ENCODE measurements around the gene TAF5L.
"Not testable (repeated sequence)": the region's sequence is repeated elsewhere in the genome, so short reads cannot be mapped to it uniquely, and the experiment has no call there.

The TAF5L gene

DNA sequence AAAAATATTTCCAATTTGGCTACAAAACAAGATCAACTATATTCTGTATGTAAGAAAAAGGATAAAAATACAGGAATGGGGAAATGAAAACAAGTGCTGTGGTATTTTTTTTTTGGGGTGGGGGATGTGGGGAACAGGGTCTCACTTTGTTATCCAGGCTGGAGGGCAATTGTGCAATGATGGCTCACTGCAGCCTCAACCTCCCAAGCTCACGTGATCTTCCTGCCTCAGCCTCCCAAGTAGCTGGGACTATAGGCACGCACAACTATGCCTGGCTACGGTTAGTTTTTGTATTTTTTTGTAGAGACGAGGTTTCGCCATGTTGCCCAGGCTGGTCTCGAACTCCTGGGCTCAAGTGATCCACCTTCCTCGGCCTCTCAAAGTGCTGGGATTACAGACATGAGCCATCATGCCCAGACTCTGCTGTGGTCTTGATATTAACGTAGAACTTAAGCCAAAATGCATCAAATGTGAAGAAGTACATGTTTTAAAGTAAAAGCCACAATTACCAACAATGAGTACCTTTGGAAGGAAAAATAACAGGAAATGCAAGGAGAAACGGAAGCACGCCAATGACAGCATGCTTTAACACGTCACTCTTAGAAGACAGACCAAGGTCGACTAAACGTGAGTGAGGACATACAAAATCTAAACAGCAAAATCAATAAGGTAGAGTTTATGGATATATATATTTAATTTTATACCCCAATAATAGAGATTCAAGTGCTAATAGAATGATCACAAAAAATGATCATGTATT, 58.6 kb downstream of the TAF5L start:
- DNase-seq (ENCODE audit: low spot score) = no peak

DNA sequence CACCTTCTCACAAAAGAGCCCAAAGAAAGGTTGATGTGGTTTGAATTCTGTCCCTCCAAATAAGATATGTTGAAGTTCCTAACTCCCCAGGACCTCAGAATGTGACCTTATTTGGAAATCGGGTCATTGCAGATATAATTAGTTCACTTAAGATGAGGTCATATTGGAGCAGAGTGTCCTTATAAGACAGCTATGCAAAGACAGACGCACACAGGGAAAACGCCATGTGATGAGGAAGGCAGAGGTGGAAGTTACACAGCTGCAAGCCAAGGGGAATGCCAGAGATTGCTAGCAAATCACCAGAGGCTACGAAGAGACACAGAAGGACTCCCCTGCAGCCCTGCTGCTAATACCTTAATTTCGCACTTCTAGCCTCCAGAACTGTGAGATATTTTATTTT, 62.2 kb downstream of the TAF5L start:
- DNase-seq (ENCODE audit: low spot score) = no peak

DNA sequence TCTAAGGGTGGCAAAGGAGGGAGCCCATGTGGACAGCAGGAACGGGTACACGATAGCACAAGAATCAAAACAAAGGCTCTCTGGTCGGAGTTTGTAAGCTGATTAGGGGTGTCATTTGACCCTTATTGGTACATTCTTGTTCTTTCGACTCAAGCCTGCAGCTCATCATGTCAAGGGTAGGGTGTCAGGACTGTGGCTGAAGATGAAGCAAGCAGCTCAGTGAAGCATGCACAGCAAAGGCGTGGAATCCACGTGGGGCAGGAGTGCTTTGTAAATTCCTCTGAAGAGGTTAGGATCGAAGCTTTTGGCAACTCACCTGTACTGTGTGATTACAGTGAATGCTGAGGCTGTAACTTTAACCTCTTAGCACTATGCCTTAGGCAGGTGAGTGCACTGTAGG, 62.7 kb downstream of the TAF5L start:
- no peak for DNase-seq (ENCODE audit: low spot score)

DNA sequence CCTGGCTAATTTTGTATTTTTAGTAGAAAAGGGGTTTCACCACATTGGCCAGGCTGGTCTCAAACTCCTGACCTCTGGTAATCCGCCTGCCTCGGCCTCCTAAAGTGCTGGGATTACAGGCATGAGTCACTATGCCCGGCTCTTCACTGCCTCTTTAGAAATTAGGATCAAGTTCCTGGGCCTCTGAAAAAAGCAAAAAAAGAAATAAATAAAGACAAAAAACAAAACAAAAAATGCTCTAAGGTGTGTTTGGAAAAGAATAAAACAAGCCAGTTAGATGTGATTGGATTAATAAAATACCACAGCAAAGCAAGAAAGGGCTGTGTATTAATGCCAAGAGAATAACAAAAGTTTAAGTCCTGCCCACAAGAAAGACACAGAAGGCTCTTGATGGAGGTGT, 63.2 kb downstream of the TAF5L start:
- DNase-seq (ENCODE audit: low spot score) = no peak

DNA sequence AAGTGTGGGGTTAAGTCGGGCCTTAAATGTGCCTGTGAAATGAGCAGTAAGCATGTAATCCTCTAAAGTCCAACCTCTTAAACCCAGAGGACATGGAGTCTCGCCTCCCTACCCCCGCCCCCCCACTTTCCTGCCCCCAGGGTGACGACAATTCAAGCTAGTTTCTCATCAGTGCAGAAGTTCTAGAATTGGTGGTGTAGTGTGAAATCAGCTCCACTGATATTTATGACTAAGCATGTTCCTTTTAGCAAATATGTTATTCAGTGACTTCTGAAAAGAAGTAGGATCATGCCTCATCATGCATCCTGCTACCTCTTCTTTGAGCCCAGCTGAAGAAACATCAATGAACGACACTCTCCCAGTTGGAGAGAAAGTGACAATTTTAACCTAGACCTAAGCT, 64.8 kb downstream of the TAF5L start:
- no peak for DNase-seq (ENCODE audit: low spot score)

DNA sequence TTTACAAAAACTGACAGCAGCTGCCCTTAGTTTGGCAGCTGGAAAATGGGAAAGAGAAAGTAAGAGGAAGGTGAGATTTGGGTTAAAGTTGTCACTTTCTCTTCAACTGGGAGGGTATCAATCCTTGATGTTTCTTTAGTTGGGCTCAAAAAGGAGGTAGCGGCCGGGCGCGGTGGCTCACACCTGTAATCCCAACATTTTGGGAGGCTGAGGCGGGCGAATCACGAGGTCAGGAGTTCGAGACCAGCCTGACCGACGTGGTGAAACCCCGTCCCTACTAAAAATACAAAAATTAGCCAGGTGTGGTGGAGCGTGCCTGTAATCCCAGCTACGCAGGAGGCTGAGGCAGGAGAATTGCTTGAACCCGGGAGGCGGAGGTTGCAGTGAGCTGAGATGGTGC, 65.8 kb downstream of the TAF5L start:
- DNase-seq (ENCODE audit: low spot score) = not testable (repeated sequence)

DNA sequence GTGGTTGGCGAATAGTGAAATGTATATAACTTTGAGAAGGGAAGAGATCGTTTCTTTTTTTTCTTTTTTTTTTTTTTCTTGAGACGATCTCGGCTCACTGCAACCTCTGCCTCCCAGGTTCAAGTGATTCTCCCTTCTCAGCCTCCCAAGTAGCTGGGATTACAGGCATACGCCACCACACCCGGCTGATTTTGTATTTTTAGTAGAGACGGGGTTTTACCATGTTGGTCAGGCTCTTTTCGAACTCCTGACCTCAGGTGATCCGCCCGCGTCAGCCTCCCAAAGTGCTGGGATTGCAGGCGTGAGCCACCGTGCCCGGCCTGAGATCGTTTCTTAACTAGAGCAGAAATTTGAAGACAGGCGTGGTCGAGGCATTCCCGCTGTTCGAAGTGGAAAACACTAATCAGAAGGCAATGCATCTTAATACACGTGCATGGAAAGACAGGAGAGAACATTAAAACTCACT, 66.6 kb downstream of the TAF5L start:
- DNase-seq (ENCODE audit: low spot score) = not testable (repeated sequence)

DNA sequence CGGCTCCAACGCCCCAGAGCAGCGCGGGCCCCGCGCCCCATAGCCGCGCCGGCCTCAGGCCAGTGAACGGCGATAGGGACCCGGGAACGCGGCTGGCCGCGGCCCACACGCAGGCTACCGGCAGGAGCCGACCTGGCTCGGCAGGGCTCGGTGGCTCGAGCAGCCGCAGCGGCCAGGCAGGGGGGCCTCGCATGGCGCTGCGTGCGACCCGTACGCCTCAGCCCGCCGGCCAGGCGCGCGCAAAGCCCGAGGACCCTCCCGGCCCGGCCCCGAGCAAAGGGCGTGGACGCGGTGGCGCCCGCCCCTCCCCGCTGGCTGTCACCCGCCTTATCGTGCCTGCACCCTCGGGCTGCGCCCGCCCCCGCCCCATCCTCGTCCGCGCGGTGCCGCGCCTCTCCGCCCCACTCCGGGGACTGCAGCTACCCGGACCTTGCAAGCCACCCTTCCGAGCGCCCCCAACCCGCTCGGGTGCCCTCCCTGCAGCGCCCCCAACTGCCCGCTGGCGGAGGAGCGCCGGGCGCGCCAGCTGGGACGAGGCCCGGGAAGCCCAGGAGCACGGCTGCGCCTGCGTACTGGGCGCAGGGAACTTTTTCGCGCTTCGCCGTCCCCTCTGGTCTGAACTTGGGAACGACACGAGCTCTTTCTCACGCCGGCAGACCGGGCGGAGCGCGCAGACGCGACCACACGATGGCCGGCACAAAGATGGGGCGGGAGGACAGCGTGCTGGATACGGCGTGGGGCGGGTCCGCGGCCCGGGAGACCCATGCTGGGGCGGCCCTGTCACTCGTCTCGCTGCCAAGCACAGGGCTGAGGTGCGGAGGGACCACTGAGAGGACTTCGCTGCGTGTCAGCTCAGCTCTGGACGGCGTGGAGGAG, 67.2 kb downstream of the TAF5L start, which contains the start of gene ABCB10:
Gene ABCB10 (minus strand): TSS at position 248 of the 876 bp plus-strand sequence. CDS start 55 bp downstream, at position 193.
- DNase-seq (ENCODE audit: low spot score) = peak; percentile 100

DNA sequence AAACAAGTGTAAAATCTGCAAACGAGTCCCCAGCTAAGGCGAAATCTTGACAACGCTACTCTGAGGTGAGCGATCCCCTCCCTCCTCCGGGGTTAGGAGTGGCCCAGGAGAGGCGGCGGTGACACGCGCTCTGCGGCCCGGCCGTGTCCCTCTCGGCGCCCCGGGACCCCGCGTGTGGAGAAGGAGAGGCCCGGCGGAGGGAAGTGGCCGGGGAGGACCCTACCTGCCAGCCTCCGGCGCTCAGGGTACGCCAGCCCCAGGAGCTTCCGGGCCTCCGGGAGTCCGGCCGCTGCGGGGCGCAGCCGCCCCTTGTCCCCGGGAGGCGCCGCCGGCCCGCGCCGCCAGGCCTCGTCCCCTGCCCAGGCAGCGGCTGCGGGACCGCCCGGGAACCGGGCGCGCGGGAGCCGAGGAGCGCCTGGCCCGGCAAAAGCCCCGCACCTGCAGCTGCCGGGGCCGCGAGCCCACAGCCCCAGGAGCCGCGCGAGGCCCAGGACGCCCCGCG, 68.0 kb downstream of the TAF5L start:
- DNase-seq (ENCODE audit: low spot score) = no peak

DNA sequence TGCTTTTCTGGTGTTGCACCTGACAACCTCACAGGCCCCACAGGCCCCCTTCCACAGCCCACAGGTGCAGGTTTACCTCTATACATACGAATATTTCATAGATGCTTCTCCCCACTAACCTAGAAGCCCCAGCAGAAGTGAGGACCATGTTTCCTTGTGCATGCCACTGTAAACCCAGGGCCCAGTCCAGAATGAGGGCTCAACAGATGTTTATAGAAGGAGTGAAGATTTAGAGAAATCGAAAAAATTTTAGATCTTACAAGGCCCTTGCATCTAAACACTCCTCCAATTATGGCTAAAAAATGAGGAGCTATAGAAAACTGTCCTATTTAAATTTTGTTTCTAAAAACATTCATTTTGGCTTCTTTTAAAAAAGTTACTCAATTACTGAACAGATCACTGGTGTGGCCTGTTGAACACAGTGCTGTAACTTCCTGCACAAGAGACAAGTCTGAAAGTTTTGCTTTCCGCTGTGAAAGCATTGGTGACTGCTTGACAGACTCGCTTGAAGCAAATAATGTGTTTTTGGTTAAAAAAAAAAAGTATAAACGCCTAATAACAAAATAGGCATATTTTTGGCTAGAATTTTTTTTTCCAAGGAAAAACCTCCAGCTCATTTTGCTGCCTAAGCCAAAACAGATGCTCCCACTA, 68.6 kb downstream of the TAF5L start:
- no peak for DNase-seq (ENCODE audit: low spot score)

DNA sequence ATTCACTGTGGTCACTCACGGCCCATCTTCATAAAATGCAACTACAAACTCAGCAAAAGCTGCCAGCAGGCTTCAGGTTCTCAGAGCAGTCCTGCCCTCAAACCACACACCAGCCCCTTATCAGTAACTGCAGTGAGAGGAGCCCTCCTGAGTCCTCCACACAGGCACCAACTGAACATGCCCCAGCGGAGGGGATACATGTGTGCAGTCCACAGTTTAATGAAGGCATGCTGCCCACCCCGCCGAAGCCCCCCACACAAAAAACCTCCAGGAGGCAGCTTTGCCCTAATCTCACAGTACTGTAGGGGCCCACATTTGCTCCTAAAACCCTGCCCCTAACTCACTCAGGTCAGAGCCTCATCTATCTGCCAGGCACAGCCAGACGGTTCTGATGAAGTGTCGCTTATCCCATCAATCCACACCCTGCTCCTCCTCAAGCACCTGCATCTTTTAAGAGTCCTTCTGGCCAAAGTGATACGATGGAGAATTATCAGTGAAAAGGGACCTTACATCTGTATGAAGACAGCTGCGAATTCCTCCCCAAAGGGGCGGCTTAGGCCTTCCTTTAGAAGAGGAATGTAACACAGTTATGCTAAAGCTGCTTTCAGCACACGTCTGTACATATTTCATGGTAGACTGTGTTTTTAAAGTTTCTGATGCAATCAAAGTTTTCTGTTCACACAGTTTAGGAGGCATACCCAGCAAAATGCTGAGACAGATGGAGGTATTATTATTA, 70.9 kb downstream of the TAF5L start:
- no peak for DNase-seq (ENCODE audit: low spot score)

DNA sequence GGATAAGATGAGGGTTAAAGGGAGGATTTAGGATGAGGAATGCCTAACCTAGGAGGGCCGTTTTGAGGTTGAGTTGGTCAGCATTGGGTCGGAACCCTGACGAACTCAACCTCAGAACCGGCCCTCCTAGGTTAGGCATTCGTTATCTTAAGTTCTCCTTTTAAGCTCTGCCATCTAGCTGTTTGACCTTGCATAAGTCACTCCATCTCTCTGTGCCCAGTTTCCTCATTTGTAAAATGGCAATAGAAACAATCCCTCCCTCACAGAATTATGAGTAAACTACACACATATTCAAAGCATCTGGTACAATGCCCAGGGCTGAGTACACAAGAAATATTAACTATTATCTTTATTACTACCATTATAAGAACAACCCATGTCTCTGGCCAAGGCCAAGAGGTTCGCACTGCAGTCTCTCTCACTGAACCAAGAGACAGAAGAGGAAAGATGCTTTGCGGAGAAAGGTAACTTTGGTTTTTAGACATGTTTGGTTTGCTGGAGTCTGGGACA, 72.2 kb downstream of the TAF5L start:
- no peak for DNase-seq (ENCODE audit: low spot score)

DNA sequence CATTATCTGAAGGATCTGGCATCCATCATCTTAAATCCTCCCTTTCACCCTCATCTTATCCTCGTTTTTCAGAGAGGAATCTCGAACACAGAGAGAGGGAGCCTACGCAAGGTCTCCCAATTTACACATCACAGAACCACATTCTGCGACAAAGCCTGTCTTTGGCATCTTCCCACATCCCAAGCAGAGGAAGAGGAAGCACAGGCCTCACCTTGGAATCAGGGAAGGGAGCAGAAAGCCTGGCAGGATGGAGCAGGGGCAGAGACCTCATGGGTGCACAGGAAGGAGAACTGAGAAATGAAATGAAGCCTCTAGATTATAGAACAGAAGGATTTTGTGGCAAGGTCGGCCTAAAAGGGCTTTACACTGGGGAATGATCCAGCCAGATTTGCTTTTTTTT, 73.2 kb downstream of the TAF5L start:
- no peak for DNase-seq (ENCODE audit: low spot score)

DNA sequence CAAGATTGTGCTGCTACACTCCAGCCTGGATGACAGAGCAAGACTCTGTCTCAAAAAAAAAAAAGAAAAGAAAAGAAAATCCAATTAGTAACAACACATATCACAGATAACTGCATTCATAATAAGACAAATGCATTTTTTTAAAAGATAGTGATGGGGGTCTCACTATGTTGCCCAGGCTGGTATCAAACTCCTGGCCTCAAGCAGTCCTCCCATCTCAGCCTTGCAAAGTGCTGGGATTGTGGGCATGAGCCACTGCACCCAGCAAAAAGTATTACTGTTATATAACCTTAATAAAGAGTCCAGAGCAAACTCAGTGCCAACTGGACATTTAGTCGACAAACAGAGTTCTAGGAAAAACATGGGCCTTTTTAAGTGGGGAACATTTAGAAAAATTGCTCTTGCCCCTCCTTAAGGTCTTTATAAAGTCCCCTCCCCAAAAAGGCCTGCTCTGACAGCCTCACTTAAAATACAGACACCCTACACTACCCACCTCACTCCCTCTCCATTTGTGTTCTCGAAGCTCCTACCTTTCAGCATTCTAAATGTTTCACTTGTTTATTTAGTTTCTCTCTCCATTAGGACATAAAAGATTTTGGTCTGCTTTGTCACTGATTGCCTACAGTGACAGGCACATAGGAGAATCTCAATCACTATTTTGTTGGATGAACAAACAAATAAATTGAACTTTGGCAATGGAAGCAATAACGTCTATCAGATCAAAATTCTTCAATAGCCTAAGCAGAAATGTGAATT, 74.9 kb downstream of the TAF5L start:
- no peak for DNase-seq (ENCODE audit: low spot score)

DNA sequence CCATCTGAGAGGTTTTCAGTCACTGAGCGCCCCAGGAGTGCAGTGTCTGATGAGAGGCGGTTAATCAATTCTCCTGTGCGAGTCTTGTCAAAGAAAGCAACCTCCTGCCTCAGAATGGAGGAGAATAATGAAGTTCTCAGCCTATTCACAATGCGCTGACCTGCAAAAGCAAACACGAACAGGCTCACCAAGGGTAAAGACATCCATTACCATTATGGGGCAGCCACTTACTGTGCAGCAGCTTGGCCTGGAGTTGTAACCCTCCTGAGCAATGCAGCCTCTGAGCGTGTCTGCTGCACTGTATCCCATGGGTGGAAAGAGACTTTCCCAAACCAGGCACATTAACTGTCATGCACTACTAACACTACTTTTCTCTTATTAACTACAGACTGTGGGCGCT, 78.4 kb downstream of the TAF5L start:
- no peak for DNase-seq (ENCODE audit: low spot score)

DNA sequence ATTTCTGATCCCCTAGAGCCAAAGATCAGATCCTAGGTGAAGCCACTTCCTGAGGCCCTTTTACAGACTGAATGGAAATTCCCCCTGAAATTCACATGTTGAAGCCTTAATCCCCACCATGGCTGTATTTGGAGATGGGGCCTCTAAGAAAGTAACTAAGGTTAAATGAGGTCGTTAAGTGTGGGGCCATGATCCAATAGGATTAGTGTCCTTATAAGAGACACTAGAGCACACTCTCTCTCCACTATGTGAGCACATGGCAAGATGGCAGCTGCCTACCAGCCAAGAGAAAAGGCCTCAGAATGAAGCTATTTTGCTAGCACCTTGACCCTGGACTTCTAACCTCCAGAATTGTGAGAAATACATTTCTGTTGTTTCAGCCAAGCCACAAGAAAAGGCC, 81.3 kb downstream of the TAF5L start:
- DNase-seq (ENCODE audit: low spot score) = no peak

Measured in COLO829 (cell line).